ENCODE data around the gene UGT1A8. TPM values are rescaled to one million over a fixed set of nuclear protein-coding genes. Genes with fewer than 3 reads are reported as not detected.

The UGT1A8 gene
- total RNA-seq, 1 donor from 2014 or later = not detected

- Mint-ChIP-seq H3K27me3 (ENCODE audit: unreplicated experiment) (peaks cover 4% of the 10 kb centered on the region), H3K9me3 (ENCODE audit: unreplicated experiment) (peaks cover 9% of the 10 kb centered on the region), H3K4me3 (ENCODE audit: unreplicated experiment) (no peak overlapping the region), H3K4me1 (ENCODE audit: low read depth, unreplicated experiment) (peaks cover 3% of the 10 kb centered on the region), H3K27ac (ENCODE audit: unreplicated experiment) (no peak overlapping the region), H3K36me3 (ENCODE audit: unreplicated experiment) (no peaks in the 10 kb centered on the region)
- no peak for TF ChIP-seq CTCF (IDR thresholded peaks at IDR 0.05; ENCODE audit: partially characterized antibody, unreplicated experiment)
- DNase-seq = no peak
Observed at GRCh38 chr2:233799716-233800115, 182.3 kb downstream of the UGT1A8 start.

- Mint-ChIP-seq H3K4me1 (ENCODE audit: low read depth, unreplicated experiment) (peaks cover 3% of the 10 kb centered on the region), H3K4me3 (ENCODE audit: unreplicated experiment) (no peak overlapping the region), H3K27me3 (ENCODE audit: unreplicated experiment) (peaks cover 4% of the 10 kb centered on the region), H3K27ac (ENCODE audit: unreplicated experiment) (no peak overlapping the region), H3K9me3 (ENCODE audit: unreplicated experiment) (peaks cover 4% of the 10 kb centered on the region), H3K36me3 (ENCODE audit: unreplicated experiment) (no peaks in the 10 kb centered on the region)
- TF ChIP-seq CTCF (IDR thresholded peaks at IDR 0.05; ENCODE audit: partially characterized antibody, unreplicated experiment) = no peak
- no peak for DNase-seq
Observed at GRCh38 chr2:233800208-233800607, 182.8 kb downstream of the UGT1A8 start.

GRCh38 chr2:233801357-233802131 is 184.1 kb downstream of the UGT1A8 start:
- H3K27me3 Mint-ChIP-seq (ENCODE audit: unreplicated experiment) = peaks cover 4% of the 10 kb centered on the region
- H3K4me1 Mint-ChIP-seq (ENCODE audit: low read depth, unreplicated experiment) = peaks cover 3% of the 10 kb centered on the region
- no peak overlapping the region for H3K4me3 Mint-ChIP-seq (ENCODE audit: unreplicated experiment)
- H3K9me3 Mint-ChIP-seq (ENCODE audit: unreplicated experiment) = peaks cover 4% of the 10 kb centered on the region
- no peaks in the 10 kb centered on the region for H3K36me3 Mint-ChIP-seq (ENCODE audit: unreplicated experiment)
- no peak for TF ChIP-seq CTCF (IDR thresholded peaks at IDR 0.05; ENCODE audit: partially characterized antibody, unreplicated experiment)
- no peak overlapping the region for H3K27ac Mint-ChIP-seq (ENCODE audit: unreplicated experiment)
- no peak for DNase-seq

GRCh38 chr2:233802132-233802815 is 184.8 kb downstream of the UGT1A8 start:
- TF ChIP-seq CTCF (IDR thresholded peaks at IDR 0.05; ENCODE audit: partially characterized antibody, unreplicated experiment) = no peak
- peaks cover 4% of the 10 kb centered on the region for H3K27me3 Mint-ChIP-seq (ENCODE audit: unreplicated experiment)
- peaks cover 4% of the 10 kb centered on the region for H3K9me3 Mint-ChIP-seq (ENCODE audit: unreplicated experiment)
- H3K4me3 Mint-ChIP-seq (ENCODE audit: unreplicated experiment) = no peak overlapping the region
- no peak for DNase-seq
- H3K36me3 Mint-ChIP-seq (ENCODE audit: unreplicated experiment) = no peaks in the 10 kb centered on the region
- no peak overlapping the region for H3K27ac Mint-ChIP-seq (ENCODE audit: unreplicated experiment)
- H3K4me1 Mint-ChIP-seq (ENCODE audit: low read depth, unreplicated experiment) = peaks cover 3% of the 10 kb centered on the region

All from glutamatergic neuron (in vitro differentiated cells).